Jurkat, Clone E6-1 (cell line): ENCODE data around the gene TMEM250. TPM values are rescaled to one million over a fixed set of nuclear protein-coding genes. Genes with fewer than 3 reads are reported as not detected.
"Not testable (repeated sequence)": the region's sequence is repeated elsewhere in the genome, so short reads cannot be mapped to it uniquely, and the experiment has no call there.

Source experiments
- DNase-seq: peaks from one replicate; pipeline ENCODE4 v3.0.0-alpha.2; 2011; ENCODE audit warnings: low read depth, low spot score
- H3K4me3 ChIP-seq: 2 replicates; pipeline ENCODE4 v1.5.1; 2011; ENCODE audit warnings: mild to moderate bottlenecking, low read length, control low read depth, moderate library complexity
- polyA plus RNA-seq: library from polyadenylated mRNA; unstranded; fragments of >200 nt; gene quantifications from one replicate; pipeline ENCODE4 v1.2.1, GENCODE V29; 2012; ENCODE audit warnings: missing spikeins; ENCODE audit not compliant: insufficient read length, insufficient read depth

TMEM250 gene
- 20.9 TPM for polyA plus RNA-seq

- H3K4me3 ChIP-seq = peak within 1 kb of the TSS; percentile 67
- DNase-seq = peak; percentile 94
These were observed at the start of gene TMEM250 for GRCh38 chr9:136118320-136119060. Gene TMEM250 (minus strand): TSS chr9:136118875. CDS start chr9:136116900, 1,975 bp downstream.

- no peak for DNase-seq
- H3K4me3 ChIP-seq = no peak overlapping the region
These were observed 44.7 kb upstream of the TMEM250 start for GRCh38 chr9:136163248-136163850.

DNA sequence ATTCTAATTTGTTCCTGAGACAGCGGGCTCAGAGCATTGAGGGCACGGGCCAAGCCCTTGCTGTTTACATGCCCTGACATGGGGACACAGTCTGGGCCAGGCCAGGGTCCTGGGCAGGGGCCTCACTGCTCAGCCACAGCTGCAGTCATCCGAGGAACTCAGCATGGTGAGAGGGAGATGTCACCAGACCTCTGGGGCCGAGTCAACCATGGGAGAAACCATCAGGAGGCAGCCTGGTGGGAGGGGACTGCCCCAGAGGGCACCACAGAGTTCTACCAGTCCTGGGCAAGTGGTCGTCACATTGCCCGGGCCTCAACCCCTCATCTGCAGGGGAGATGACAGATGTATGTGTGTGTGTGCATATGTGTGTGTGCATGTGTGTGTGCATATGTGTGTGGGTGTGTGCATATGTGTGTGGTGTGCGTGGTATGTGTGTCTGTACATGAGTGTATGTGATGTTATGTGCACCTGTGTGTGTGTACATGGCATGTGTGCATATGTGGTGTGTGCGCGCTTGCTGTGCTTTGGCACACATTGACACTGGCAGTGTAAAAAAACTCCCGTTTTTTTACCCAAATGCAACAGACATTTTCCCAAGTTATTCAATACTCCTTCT is 42.4 kb upstream of the TMEM250 start:
- no peak overlapping the region for H3K4me3 ChIP-seq
- DNase-seq = no peak

- no peak overlapping the region for H3K4me3 ChIP-seq
- DNase-seq = no peak
These were observed 41.7 kb upstream of the TMEM250 start for GRCh38 chr9:136160381-136160841.

DNA sequence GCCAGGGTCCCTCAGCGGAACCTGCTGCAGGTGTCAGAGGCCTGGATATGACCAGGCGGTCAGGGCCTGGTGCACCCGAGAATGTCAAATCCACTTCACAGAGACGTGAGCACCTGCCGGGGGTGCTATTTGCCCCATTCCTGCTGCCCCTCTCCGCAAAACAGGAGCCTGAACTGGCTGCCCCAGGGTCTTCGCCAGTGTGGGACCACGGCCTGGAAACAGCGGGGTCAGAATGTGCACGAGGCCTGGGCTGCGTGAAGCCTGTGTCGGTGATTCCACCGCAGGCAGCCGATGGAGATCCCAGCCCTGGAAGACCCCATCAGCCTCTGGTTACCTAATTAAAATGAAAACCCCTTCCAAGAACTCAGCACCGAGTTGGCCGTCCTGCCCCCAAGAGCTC is 41.2 kb upstream of the TMEM250 start:
- no peak overlapping the region for H3K4me3 ChIP-seq

DNA sequence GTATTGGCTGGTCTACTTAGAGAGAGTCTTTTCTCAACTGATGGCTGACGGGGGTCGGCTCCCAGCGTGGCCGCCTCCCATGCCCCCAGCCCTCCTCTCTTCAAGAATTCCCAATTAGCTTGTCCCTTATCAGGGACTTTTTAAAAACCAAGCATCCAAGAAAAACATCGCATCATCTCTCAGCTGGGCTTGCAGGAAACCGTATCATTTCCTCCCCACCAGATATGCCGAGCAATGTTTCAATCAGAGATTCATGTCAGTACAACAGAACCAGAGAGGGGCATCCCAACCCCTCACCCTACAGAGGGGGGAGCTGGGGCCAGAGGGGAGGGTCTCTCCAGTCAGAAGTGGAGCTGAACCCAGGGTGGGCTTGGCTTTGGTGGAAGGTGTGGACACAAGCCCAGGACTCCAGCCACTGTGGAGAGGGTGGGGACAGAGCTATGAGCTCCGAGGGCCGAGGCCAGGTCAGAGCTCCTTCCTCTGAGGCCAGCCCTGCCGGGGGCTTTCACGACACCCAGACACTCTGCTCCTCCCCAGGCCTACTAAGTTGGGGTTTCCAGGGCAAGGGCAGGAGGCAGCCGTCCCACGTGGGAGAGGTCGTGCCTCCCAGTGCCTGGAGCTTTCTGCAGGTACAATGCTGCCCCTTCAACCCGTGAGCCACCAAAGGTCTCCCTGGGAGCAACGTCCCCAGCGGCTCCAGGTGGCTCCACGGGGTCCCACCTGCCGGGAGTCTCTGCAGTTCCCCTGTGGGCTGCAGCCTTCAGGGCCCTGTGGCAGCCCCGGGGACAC is 39.0 kb upstream of the TMEM250 start:
- DNase-seq = no peak
- no peak overlapping the region for H3K4me3 ChIP-seq

More for the DNA sequence above, 41.2 kb upstream of the TMEM250 start:
- DNase-seq = no peak

GRCh38 chr9:136156209-136157120 is 37.8 kb upstream of the TMEM250 start:
- no peak for DNase-seq
- no peak overlapping the region for H3K4me3 ChIP-seq

GRCh38 chr9:136155576-136155975 is 36.9 kb upstream of the TMEM250 start:
- H3K4me3 ChIP-seq = no peak overlapping the region
- DNase-seq = no peak

DNA sequence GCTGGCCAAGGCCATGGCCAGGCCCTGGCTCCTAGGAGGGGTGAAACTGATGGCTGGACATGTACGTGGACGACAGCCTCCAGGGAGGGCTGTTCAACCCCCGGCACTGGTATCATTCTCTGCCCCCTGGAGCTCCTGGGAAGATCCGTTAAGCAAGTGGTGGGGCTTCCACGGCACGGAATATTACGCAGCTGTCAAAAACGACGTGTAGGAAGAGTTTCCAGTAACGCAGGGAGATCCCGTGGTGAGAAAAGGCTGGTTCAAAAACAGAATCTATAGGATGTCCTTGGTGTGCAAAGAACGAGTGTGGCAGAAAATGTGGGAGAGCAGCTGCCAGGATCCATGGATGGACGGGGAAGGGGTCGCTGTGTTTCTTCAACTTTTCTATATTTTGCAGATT is 36.3 kb upstream of the TMEM250 start:
- no peak overlapping the region for H3K4me3 ChIP-seq
- DNase-seq = no peak

DNA sequence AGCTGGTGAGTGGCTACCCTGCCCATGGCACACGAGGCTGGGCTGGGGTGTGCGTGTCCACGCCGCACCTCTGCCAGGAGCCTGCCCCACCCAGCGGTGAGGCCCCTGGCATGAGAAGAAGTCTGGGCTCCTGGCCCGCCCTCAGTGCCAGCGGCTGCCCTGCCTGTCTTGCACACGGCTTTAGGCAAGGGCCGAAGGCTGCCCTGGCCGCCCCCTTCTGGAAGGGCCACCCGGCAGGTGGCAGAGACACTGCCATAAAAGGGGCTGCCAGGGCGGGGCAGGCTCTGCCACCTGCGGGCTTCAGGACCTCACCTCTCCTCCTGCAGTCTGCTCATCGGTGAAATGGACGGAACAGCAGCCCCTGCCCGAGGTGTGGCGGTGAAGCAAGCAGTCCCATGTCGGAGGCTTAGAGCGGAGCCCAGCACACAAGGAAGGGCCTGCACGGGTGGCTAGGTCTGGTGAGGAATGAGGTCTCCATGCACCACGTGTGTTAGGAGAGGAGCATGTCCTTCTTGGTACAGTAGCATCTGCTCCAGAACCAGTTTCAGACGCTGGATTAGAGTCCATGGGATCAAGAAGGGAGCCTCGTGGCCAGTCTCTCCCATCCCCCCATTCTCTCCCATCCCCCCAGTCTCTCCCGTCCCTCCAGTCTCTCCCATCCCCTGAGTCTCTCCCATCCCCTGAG is 34.8 kb upstream of the TMEM250 start:
- DNase-seq = no peak
- H3K4me3 ChIP-seq = no peak overlapping the region

DNA sequence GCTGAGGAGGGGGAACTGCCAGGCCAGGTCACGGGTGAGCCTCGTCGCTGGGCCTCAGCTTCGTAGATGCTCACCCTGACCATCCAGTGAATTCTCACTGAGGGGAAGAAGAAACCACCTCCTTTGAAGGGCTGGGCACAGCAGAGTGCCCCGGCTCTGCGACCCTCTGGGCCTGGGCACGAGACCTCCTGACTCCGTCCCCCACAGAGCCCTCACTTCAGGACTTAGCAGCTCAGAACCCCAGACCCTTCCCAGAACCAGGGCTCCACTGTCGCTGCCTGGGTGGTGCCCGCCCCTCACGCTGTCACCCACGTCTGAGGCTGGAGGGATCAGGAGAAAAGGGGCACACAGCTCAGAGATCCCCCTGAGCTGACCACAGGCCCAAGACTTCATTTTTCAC is 34.3 kb upstream of the TMEM250 start:
- no peak for DNase-seq
- H3K4me3 ChIP-seq = no peak overlapping the region

DNA sequence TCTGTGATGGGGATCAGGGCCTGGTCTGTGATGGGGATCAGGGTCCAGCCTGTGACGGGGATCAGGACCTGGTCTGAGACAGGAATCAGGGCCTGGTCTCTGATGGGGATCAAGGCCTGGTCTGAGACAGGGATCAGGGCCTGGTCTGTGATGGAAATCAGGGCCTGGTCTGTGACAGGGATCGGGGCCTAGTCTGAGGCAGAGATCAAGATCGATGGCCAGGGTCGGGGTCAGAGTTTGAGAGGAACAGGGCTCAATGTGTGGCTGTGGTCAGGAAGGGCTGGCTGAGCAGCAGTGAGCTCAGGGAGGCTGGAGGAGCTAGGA is 33.8 kb upstream of the TMEM250 start:
- no peak for DNase-seq
- H3K4me3 ChIP-seq = no peak overlapping the region

GRCh38 chr9:136151848-136152542 is 33.3 kb upstream of the TMEM250 start:
- H3K4me3 ChIP-seq = no peak overlapping the region
- no peak for DNase-seq

- no peak for DNase-seq
- H3K4me3 ChIP-seq = no peak overlapping the region
These were observed 32.6 kb upstream of the TMEM250 start for GRCh38 chr9:136151214-136151804.

DNA sequence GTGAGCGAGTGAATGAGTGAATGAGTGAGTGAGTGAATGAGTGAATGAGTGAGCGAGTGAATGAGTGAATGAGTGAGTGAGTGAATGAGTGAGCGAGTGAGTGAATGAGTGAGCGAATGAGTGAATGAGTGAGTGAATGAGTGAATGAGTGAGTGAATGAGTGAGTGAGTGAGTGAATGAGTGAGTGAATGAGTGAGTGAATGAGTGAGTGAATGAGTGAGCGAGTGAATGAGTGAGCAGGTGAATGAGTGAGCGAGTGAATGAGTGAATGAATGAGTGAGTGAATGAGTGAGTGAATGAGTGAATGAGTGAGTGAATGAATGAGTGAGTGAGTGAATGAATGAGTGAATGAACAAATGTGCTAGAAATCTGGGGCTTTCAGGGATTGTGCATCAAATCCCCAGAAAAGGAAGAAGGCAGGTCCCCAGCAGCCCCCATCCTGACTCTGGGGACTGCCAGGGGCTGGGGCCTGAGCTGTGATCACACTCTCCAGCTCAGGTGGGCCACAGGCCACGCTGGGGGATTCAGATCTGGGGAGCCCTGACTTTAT is 32.1 kb upstream of the TMEM250 start:
- not testable (repeated sequence) for H3K4me3 ChIP-seq, DNase-seq

DNA sequence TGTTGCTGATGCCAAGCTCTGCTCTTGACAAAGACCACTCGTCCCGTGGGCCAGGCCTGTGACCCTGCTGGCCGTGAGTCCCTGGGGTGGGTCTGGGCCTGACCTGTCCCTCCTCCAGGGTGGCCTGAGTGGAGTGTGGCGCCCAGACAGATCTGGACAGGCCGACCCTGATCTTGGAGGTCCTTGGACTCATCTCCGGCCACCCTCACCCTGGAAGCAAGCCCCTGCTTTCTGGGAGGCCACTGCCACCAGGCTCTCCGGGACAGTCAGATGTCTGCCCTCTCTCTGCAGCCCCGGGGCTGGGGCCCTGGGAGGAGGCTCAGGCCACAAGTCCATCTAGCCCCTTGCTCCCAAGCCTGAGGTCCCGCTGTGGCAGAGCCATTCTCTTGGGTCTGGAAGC is 31.2 kb upstream of the TMEM250 start:
- no peak for DNase-seq

GRCh38 chr9:136149337-136149736 is 30.7 kb upstream of the TMEM250 start:
- no peak for DNase-seq
- no peak overlapping the region for H3K4me3 ChIP-seq

More for the DNA sequence above, 31.2 kb upstream of the TMEM250 start:
- H3K4me3 ChIP-seq = no peak overlapping the region
